ENCODE data around the gene PPFIA3. TPM values are rescaled to one million over a fixed set of nuclear protein-coding genes. Genes with fewer than 3 reads are reported as not detected.

PPFIA3 gene
- polyA plus RNA-seq, 5 donors, result 4.7 to 10.4 (median 7.1) TPM

- DNase-seq, result peak; percentile 93 to 95
Measured at GRCh38 chr19:49148784-49149651, 29.7 kb downstream of the PPFIA3 start.

GRCh38 chr19:49149652-49150105, 30.3 kb downstream of the PPFIA3 start:
- peak; percentile 88 for DNase-seq

- DNase-seq, result peak; percentile 91 to 93
Measured at GRCh38 chr19:49150106-49150943, 31.0 kb downstream of the PPFIA3 start.

- DNase-seq, result no peak
Measured at GRCh38 chr19:49150944-49151243, 31.6 kb downstream of the PPFIA3 start.

- no peak for DNase-seq
Measured at GRCh38 chr19:49151267-49152118, 32.1 kb downstream of the PPFIA3 start.

GRCh38 chr19:49152119-49152550, 32.8 kb downstream of the PPFIA3 start:
- no peak for DNase-seq

- DNase-seq, result no peak
Measured at GRCh38 chr19:49153167-49153809, 33.9 kb downstream of the PPFIA3 start.

GRCh38 chr19:49154279-49154678, 34.9 kb downstream of the PPFIA3 start:
- no peak for DNase-seq

- no peak for DNase-seq
Measured at GRCh38 chr19:49155005-49155819, 35.9 kb downstream of the PPFIA3 start, which contains the start of gene HRC. Gene HRC (minus strand): TSS chr19:49155396. CDS start chr19:49155237, 159 bp downstream.

GRCh38 chr19:49155820-49156346, 36.5 kb downstream of the PPFIA3 start:
- DNase-seq, result no peak

GRCh38 chr19:49157445-49158224, 38.3 kb downstream of the PPFIA3 start, which contains the start of gene TRPM4:
Gene TRPM4 (plus strand): TSS chr19:49157792. CDS start chr19:49157867, 75 bp downstream.
- DNase-seq, result peak; percentile 85 to 86

- DNase-seq, result no peak
Measured at GRCh38 chr19:49160450-49161189, 41.3 kb downstream of the PPFIA3 start.

- no peak for DNase-seq
Measured at GRCh38 chr19:49161987-49162386, 42.6 kb downstream of the PPFIA3 start.

GRCh38 chr19:49165111-49165750, 45.9 kb downstream of the PPFIA3 start:
- DNase-seq, result no peak

- no peak for DNase-seq
Measured at GRCh38 chr19:49165865-49166301, 46.5 kb downstream of the PPFIA3 start.

- DNase-seq, result no peak
Measured at GRCh38 chr19:49167857-49168409, 48.6 kb downstream of the PPFIA3 start.

- DNase-seq, result no peak
Measured at GRCh38 chr19:49168421-49168820, 49.1 kb downstream of the PPFIA3 start.

Data from right lung (tissue), 5 donors.